Mesendoderm (in vitro differentiated cells): Measurements from ENCODE around the gene FAM13B.

ENCODE experiments used
- DNase-seq: peaks from one replicate; pipeline ENCODE4 v3.0.0; 2013
- H2AK5ac ChIP-seq: 2 replicates; pipeline ENCODE4 v1.6.1; 2013; ENCODE audit warnings: low read length, inconsistent platforms
- H2BK120ac ChIP-seq: 2 replicates; pipeline ENCODE4 v1.6.1; 2013; ENCODE audit warnings: low read depth, mild to moderate bottlenecking, low read length, moderate library complexity, mixed read lengths
- H2BK15ac ChIP-seq: replicated peaks from 2 replicates; pipeline ENCODE4 v1.6.1; 2013; ENCODE audit warnings: low read depth, mild to moderate bottlenecking, moderate library complexity
- H2BK5ac ChIP-seq: 2 replicates; pipeline ENCODE4 v1.6.1; 2013; ENCODE audit warnings: low read length, inconsistent platforms
- H3K18ac ChIP-seq: 2 replicates; pipeline ENCODE4 v1.6.1; 2013; ENCODE audit warnings: mild to moderate bottlenecking, low read length, mixed read lengths
- H3K23ac ChIP-seq: one replicate; pipeline ENCODE4 v1.6.1; 2013; ENCODE audit warnings: low read length
- H3K27ac ChIP-seq: 2 replicates; pipeline ENCODE4 v1.5.1; 2013; ENCODE audit warnings: low read depth, mild to moderate bottlenecking, inconsistent platforms, low read length, moderate library complexity
- H3K27me3 ChIP-seq: 2 replicates; pipeline ENCODE4 v1.6.1; 2013; ENCODE audit warnings: low read length, control low read depth, mild to moderate bottlenecking, inconsistent platforms; ENCODE audit not compliant: insufficient read depth, poor library complexity
- H3K36me3 ChIP-seq: 2 replicates; pipeline ENCODE4 v1.6.1; 2013; ENCODE audit warnings: low read length, inconsistent platforms; ENCODE audit not compliant: control insufficient read depth, insufficient read depth
- H3K4ac ChIP-seq: one replicate; pipeline ENCODE4 v1.6.1; 2013; ENCODE audit warnings: low read depth, mild to moderate bottlenecking, low read length, moderate library complexity
- H3K4me1 ChIP-seq: 2 replicates; pipeline ENCODE4 v1.6.1; 2013; ENCODE audit warnings: low read depth, low read length, inconsistent platforms; ENCODE audit not compliant: control insufficient read depth
- H3K4me2 ChIP-seq: 2 replicates; pipeline ENCODE4 v1.6.1; 2013; ENCODE audit warnings: low read length
- H3K4me3 ChIP-seq: 2 replicates; pipeline ENCODE4 v1.5.1; 2013; ENCODE audit warnings: mild to moderate bottlenecking, low read length
- H3K56ac ChIP-seq: one replicate; pipeline ENCODE4 v1.6.1; 2013; ENCODE audit warnings: low read length
- H3K79me1 ChIP-seq: 2 replicates; pipeline ENCODE4 v1.6.1; 2013; ENCODE audit warnings: low read length, inconsistent platforms
- H3K79me2 ChIP-seq: 2 replicates; pipeline ENCODE4 v1.6.1; 2013; ENCODE audit warnings: mild to moderate bottlenecking, low read length; ENCODE audit not compliant: control insufficient read depth, insufficient read depth
- H3K9ac ChIP-seq: 2 replicates; pipeline ENCODE4 v1.6.1; 2013; ENCODE audit warnings: low read length, inconsistent platforms
- H4K5ac ChIP-seq: one replicate; pipeline ENCODE4 v1.6.1; 2013; ENCODE audit warnings: low read length
- H4K8ac ChIP-seq: one replicate; pipeline ENCODE4 v1.6.1; 2013; ENCODE audit warnings: low read depth, mild to moderate bottlenecking, control low read depth, low read length, moderate library complexity
- WGBS: extraction: QIAGEN DNeasy Blood & Tissue Kit; methylation state at CpG from one replicate; pipeline ENCODE4 v1.1.7; 2013; ENCODE audit warnings: low lambda C conversion rate, missing lambda C conversion rate; ENCODE audit not compliant: insufficient coverage; ENCODE audit errors: extremely low coverage; 5-methylcytosine and 5-hydroxymethylcytosine counted together

The FAM13B gene

GRCh38 chr5:138037907-138038633 is 5.2 kb upstream of the FAM13B start:
- Histone ChIP-seq H3K79me1 (no peaks in the 10 kb centered on the region), H3K18ac (no peak overlapping the region), H2BK15ac (no peak overlapping the region), H3K4me3 (no peak overlapping the region), H2BK120ac (no peak overlapping the region), H3K9ac (no peak overlapping the region), H4K5ac (no peak overlapping the region), H3K56ac (no peak overlapping the region), H2AK5ac (no peak overlapping the region), H3K36me3 (no peaks in the 10 kb centered on the region), H3K27me3 (no peaks in the 10 kb centered on the region), H3K27ac (no peak overlapping the region), H3K4ac (no peak overlapping the region), H3K23ac (no peak overlapping the region), H3K4me1 (no peaks in the 10 kb centered on the region), H3K4me2 (no peak overlapping the region), H3K79me2 (no peaks in the 10 kb centered on the region), H2BK5ac (no peak overlapping the region), H4K8ac (no peak overlapping the region)
- WGBS: no CpG with 5 or more reads among the region's 1 CpG
- no peak for DNase-seq

GRCh38 chr5:138037271-138037670 is 4.4 kb upstream of the FAM13B start:
- Histone ChIP-seq H3K4me1 (no peaks in the 10 kb centered on the region), H3K27me3 (no peaks in the 10 kb centered on the region), H3K4ac (no peak overlapping the region), H3K56ac (no peak overlapping the region), H3K4me2 (no peak overlapping the region), H3K36me3 (no peaks in the 10 kb centered on the region), H3K79me1 (peaks cover under 1% of the 10 kb centered on the region), H3K9ac (no peak overlapping the region), H3K18ac (no peak overlapping the region), H4K8ac (no peak overlapping the region), H3K23ac (no peak overlapping the region), H3K79me2 (peaks cover 2% of the 10 kb centered on the region), H2BK15ac (no peak overlapping the region), H3K27ac (no peak overlapping the region), H2BK5ac (no peak overlapping the region), H4K5ac (no peak overlapping the region), H2AK5ac (no peak overlapping the region), H3K4me3 (no peak overlapping the region), H2BK120ac (no peak overlapping the region)
- no peak for DNase-seq

- H3K79me2 ChIP-seq: peaks cover 16% of the 10 kb centered on the region
- H3K36me3 ChIP-seq: no peaks in the 10 kb centered on the region
- H4K8ac ChIP-seq: no peak overlapping the region
- H2BK5ac ChIP-seq: no peak overlapping the region
- H3K18ac ChIP-seq: no peak overlapping the region
- no peaks in the 10 kb centered on the region for H3K27me3 ChIP-seq
- no peak overlapping the region for H2AK5ac ChIP-seq
- H3K9ac ChIP-seq: no peak overlapping the region
- peaks cover 4% of the 10 kb centered on the region for H3K79me1 ChIP-seq
- no peak overlapping the region for H3K4me3 ChIP-seq
- no peak overlapping the region for H3K27ac ChIP-seq
- peak overlapping the region; percentile 2 for H3K56ac ChIP-seq
- peak; percentile 96 for DNase-seq
- WGBS: no CpG with 5 or more reads among the region's 11 CpGs
- no peak overlapping the region for H3K23ac ChIP-seq
- H3K4ac ChIP-seq: no peak overlapping the region
- H4K5ac ChIP-seq: no peak overlapping the region
- H2BK120ac ChIP-seq: no peak overlapping the region
- no peak overlapping the region for H3K4me2 ChIP-seq
- no peak overlapping the region for H2BK15ac ChIP-seq
- H3K4me1 ChIP-seq: no peaks in the 10 kb centered on the region
These were observed 3.0 kb upstream of the FAM13B start for GRCh38 chr5:138035605-138036537.

GRCh38 chr5:138033907-138034306 is 1.0 kb upstream of the FAM13B start:
- H3K79me1 ChIP-seq: peaks cover 5% of the 10 kb centered on the region
- peak; percentile 49 for DNase-seq
- WGBS: no CpG with 5 or more reads among the region's 2 CpGs

GRCh38 chr5:138033386-138033808 is 518 bp upstream of the FAM13B start:
- H2BK120ac ChIP-seq: no peak overlapping the region

More at GRCh38 chr5:138033907-138034306, 1.0 kb upstream of the FAM13B start:
- no peak overlapping the region for H4K5ac ChIP-seq
- no peak overlapping the region for H3K4me3 ChIP-seq
- H2BK5ac ChIP-seq: no peak overlapping the region
- no peak overlapping the region for H3K23ac ChIP-seq
- H3K79me2 ChIP-seq: peaks cover 32% of the 10 kb centered on the region
- no peak overlapping the region for H3K18ac ChIP-seq
- H3K56ac ChIP-seq: no peak overlapping the region
- H3K4ac ChIP-seq: no peak overlapping the region
- no peak overlapping the region for H3K9ac ChIP-seq
- no peaks in the 10 kb centered on the region for H3K36me3 ChIP-seq
- no peak overlapping the region for H3K27ac ChIP-seq
- no peaks in the 10 kb centered on the region for H3K4me1 ChIP-seq
- H3K4me2 ChIP-seq: no peak overlapping the region
- H4K8ac ChIP-seq: no peak overlapping the region
- no peak overlapping the region for H2BK15ac ChIP-seq
- no peak overlapping the region for H2AK5ac ChIP-seq
- H2BK120ac ChIP-seq: no peak overlapping the region
- no peaks in the 10 kb centered on the region for H3K27me3 ChIP-seq

More at GRCh38 chr5:138033386-138033808, 518 bp upstream of the FAM13B start:
- Histone ChIP-seq H4K8ac (no peak overlapping the region), H2AK5ac (no peak overlapping the region), H2BK15ac (no peak overlapping the region), H2BK5ac (peak overlapping the region; percentile 47), H3K27me3 (no peaks in the 10 kb centered on the region), H3K23ac (no peak overlapping the region), H3K4me3 (peak overlapping the region; percentile 66), H3K18ac (peak overlapping the region; percentile 85), H3K36me3 (no peaks in the 10 kb centered on the region), H3K4ac (no peak overlapping the region), H3K4me1 (no peaks in the 10 kb centered on the region), H3K9ac (peak overlapping the region; percentile 88), H3K4me2 (peak overlapping the region; percentile 22), H4K5ac (no peak overlapping the region), H3K27ac (peak overlapping the region; percentile 68), H3K56ac (peak overlapping the region; percentile 93), H3K79me1 (peaks cover 5% of the 10 kb centered on the region), H3K79me2 (peaks cover 38% of the 10 kb centered on the region)
- WGBS: no CpG with 5 or more reads among the region's 15 CpGs
- DNase-seq: no peak
